WTC11 (cell line): ENCODE results near the gene TRIM69. TPM values are rescaled to one million over a fixed set of nuclear protein-coding genes. Genes with fewer than 3 reads are reported as not detected.

Source experiments
- ATAC-seq: fragments of 200-7000 bp; cut with Tn5 transposase; 2 replicates; pipeline ENCODE4 v1.10.0; 2021; ENCODE audit warnings: mild to moderate bottlenecking, moderate library complexity
- CTCF ChIA-PET: fragments of 300-600 bp; sonication (Branson Sonifier 250); formaldehyde crosslinking; loops from one replicate; lab custom pipeline; 2021; ENCODE audit warnings: antibody characterized with exemption; lab: Charles Lee
- POLR2A ChIA-PET: fragments of 350-600 bp; sonication (Branson Sonifier 250); formaldehyde crosslinking; loops from one replicate; lab custom pipeline; 2021; ENCODE audit warnings: antibody characterized with exemption; lab: Charles Lee
- DNase-seq: peaks from one replicate; pipeline ENCODE4 v3.0.0; 2021; ENCODE audit warnings: low spot score
- H3K27ac Mint-ChIP-seq: 2 replicates; pipeline ENCODE4 v1.8.0; 2021; ENCODE audit warnings: mixed read lengths
- H3K27me3 Mint-ChIP-seq: 2 replicates; pipeline ENCODE4 v1.8.0; 2021; ENCODE audit warnings: low read depth, mild to moderate bottlenecking, moderate library complexity, mixed read lengths
- H3K36me3 Mint-ChIP-seq: 2 replicates; pipeline ENCODE4 v1.8.0; 2021; ENCODE audit warnings: mixed read lengths
- H3K4me1 Mint-ChIP-seq: 2 replicates; pipeline ENCODE4 v1.8.0; 2022; ENCODE audit warnings: mixed read lengths
- H3K4me3 Mint-ChIP-seq: 2 replicates; pipeline ENCODE4 v1.8.0; 2021; ENCODE audit warnings: mild to moderate bottlenecking, moderate library complexity, mixed read lengths
- H3K9me3 Mint-ChIP-seq: 2 replicates; pipeline ENCODE4 v1.8.0; 2021; ENCODE audit warnings: mixed read lengths
- ARID4B ChIP-seq: sonication (generic); formaldehyde crosslinking; IDR thresholded peaks from 2 replicates; pipeline ENCODE4 v1.8.0; 2023; ENCODE audit warnings: missing genetic modification reagents, mild to moderate bottlenecking, borderline replicate concordance
- ATF2 ChIP-seq: sonication (generic); formaldehyde crosslinking; IDR thresholded peaks from 2 replicates; pipeline ENCODE4 v1.8.1; 2022; ENCODE audit warnings: low read depth, missing genetic modification reagents, borderline replicate concordance
- CREM ChIP-seq: sonication (generic); formaldehyde crosslinking; IDR thresholded peaks from 2 replicates; pipeline ENCODE4 v1.8.1; 2022; ENCODE audit warnings: mild to moderate bottlenecking, missing genetic modification reagents, moderate library complexity
- E2F4 ChIP-seq: sonication (generic); formaldehyde crosslinking; IDR thresholded peaks from 2 replicates; pipeline ENCODE4 v1.8.1; 2022; ENCODE audit warnings: low read depth, mild to moderate bottlenecking, moderate library complexity, missing genetic modification reagents, borderline replicate concordance
- ETV6 ChIP-seq: sonication (generic); formaldehyde crosslinking; IDR thresholded peaks from 2 replicates; pipeline ENCODE4 v1.8.1; 2022; ENCODE audit warnings: mild to moderate bottlenecking, missing genetic modification reagents
- GABPB1 ChIP-seq: sonication (generic); formaldehyde crosslinking; IDR thresholded peaks from 2 replicates; pipeline ENCODE4 v1.8.1; 2023; ENCODE audit warnings: mild to moderate bottlenecking, missing genetic modification reagents
- GRHL2 ChIP-seq: fragments of 250-450 bp; sonication (Bioruptor Pico); IDR thresholded peaks from 2 replicates; pipeline ENCODE4 v1.8.0; 2022; ENCODE audit warnings: mild to moderate bottlenecking, moderate library complexity; ENCODE audit not compliant: insufficient replicate concordance, severe bottlenecking
- NR2C2 ChIP-seq: sonication (generic); formaldehyde crosslinking; IDR thresholded peaks from 2 replicates; pipeline ENCODE4 v1.8.0; 2022; ENCODE audit warnings: mild to moderate bottlenecking, missing genetic modification reagents
- ZNF138 ChIP-seq: sonication (generic); formaldehyde crosslinking; conservative IDR thresholded peaks from 2 replicates; pipeline ENCODE4 v1.8.1; 2022; ENCODE audit warnings: mild to moderate bottlenecking, moderate library complexity, missing genetic modification reagents
- ZNF416 ChIP-seq: fragments of 250-450 bp; sonication (Bioruptor Pico); IDR thresholded peaks from 2 replicates; pipeline ENCODE4 v1.9.0; 2021; ENCODE audit warnings: mild to moderate bottlenecking, inconsistent platforms
- ZNF425 ChIP-seq: fragments of 250-450 bp; sonication (Bioruptor Pico); conservative IDR thresholded peaks from 2 replicates; pipeline ENCODE4 v1.9.0; 2021; ENCODE audit warnings: mild to moderate bottlenecking
- total RNA-seq: library from RNA; stranded (reverse); gene quantifications from 3 replicates; pipeline ENCODE4 v1.2.3, GENCODE V29; 2021
- TF ChIP-seq, protein P1 (sequence below): sonication (generic); formaldehyde crosslinking; IDR thresholded peaks from 2 replicates; pipeline ENCODE4 v1.8.0; 2023; ENCODE audit warnings: missing genetic modification reagents
- TF ChIP-seq, protein P2 (sequence below): sonication (generic); formaldehyde crosslinking; IDR thresholded peaks from 2 replicates; pipeline ENCODE4 v1.8.1; 2023; ENCODE audit warnings: mild to moderate bottlenecking, moderate library complexity, missing genetic modification reagents

Gene TRIM69
- total RNA-seq, 1 experiment from 2014 or later = 10.4 TPM

- TF ChIP-seq E2F4 (CRISPR knock-in tag) (no peak), ZNF138 (CRISPR knock-in tag) (no peak), CREM (CRISPR knock-in tag) (no peak), ZNF416 (CRISPR knock-in tag) (no peak), ETV6 (CRISPR knock-in tag) (no peak), ZNF425 (CRISPR knock-in tag) (no peak), GABPB1 (CRISPR knock-in tag) (no peak)
- TF ChIP-seq, protein P1, sequence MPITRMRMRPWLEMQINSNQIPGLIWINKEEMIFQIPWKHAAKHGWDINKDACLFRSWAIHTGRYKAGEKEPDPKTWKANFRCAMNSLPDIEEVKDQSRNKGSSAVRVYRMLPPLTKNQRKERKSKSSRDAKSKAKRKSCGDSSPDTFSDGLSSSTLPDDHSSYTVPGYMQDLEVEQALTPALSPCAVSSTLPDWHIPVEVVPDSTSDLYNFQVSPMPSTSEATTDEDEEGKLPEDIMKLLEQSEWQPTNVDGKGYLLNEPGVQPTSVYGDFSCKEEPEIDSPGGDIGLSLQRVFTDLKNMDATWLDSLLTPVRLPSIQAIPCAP (CRISPR knock-in tag) = no peak
- POLR2A ChIA-PET = no interaction called here
- CTCF ChIA-PET = no interaction called here
- no peak for DNase-seq
- H3K4me3 Mint-ChIP-seq = no peak overlapping the region
- H3K4me1 Mint-ChIP-seq = no peaks in the 10 kb centered on the region
- no peaks in the 10 kb centered on the region for H3K27me3 Mint-ChIP-seq
- H3K36me3 Mint-ChIP-seq = no peaks in the 10 kb centered on the region
- H3K27ac Mint-ChIP-seq = no peak overlapping the region
- ATAC-seq = no peak
- peaks cover 5% of the 10 kb centered on the region; the same call in 1 of the 2 replicates for H3K9me3 Mint-ChIP-seq
Measured at GRCh38 chr15:44796508-44796907, 60.2 kb downstream of the TRIM69 start.

- Mint-ChIP-seq H3K27ac (no peak overlapping the region), H3K27me3 (no peaks in the 10 kb centered on the region; the same call in 1 of the 2 replicates), H3K36me3 (no peaks in the 10 kb centered on the region), H3K9me3 (peaks cover 5% of the 10 kb centered on the region; the same call in 1 of the 2 replicates), H3K4me3 (no peak overlapping the region), H3K4me1 (no peaks in the 10 kb centered on the region)
- ATAC-seq = peak; percentile 41; the same call in 1 of the 2 replicates
- ChIA-PET CTCF (interaction anchor here (1.2 kb wide), 1 partner anchor 135 kb away, joined by 5 read pairs; the partner anchor contains the start of gene SPG11), POLR2A (interaction anchor here (0.6 kb wide), 1 partner anchor 1461 kb away, joined by 4 read pairs; no protein-coding TSS in a partner anchor)
- DNase-seq = no peak
- no peak for TF ChIP-seq GRHL2 (CRISPR knock-in tag)
- TF ChIP-seq ATF2 (CRISPR knock-in tag) = no peak
- no peak for TF ChIP-seq ARID4B
- no peak for TF ChIP-seq NR2C2 (CRISPR knock-in tag)
- TF ChIP-seq, protein P2, sequence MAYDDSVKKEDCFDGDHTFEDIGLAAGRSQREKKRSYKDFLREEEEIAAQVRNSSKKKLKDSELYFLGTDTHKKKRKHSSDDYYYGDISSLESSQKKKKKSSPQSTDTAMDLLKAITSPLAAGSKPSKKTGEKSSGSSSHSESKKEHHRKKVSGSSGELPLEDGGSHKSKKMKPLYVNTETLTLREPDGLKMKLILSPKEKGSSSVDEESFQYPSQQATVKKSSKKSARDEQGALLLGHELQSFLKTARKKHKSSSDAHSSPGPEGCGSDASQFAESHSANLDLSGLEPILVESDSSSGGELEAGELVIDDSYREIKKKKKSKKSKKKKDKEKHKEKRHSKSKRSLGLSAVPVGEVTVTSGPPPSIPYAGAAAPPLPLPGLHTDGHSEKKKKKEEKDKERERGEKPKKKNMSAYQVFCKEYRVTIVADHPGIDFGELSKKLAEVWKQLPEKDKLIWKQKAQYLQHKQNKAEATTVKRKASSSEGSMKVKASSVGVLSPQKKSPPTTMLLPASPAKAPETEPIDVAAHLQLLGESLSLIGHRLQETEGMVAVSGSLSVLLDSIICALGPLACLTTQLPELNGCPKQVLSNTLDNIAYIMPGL (CRISPR knock-in tag) = no peak
- TF ChIP-seq, all 79 proteins: peak for 0
Measured at GRCh38 chr15:44798826-44799225, 62.5 kb downstream of the TRIM69 start.
